GM10266 (cell line): ENCODE data around the gene PSORS1C1.

ENCODE experiments used
- DNase-seq: peaks from one replicate; pipeline ENCODE4 v3.0.0; 2012; ENCODE audit errors: extremely low spot score
- TF ChIP-seq, protein P1 (sequence below): IDR thresholded peaks from 2 replicates; pipeline ENCODE4 v1.5.1; 2012; ENCODE audit warnings: mild to moderate bottlenecking, low read depth; ENCODE audit not compliant: control insufficient read depth, insufficient read depth; ENCODE audit errors: missing control alignments

PSORS1C1 gene

DNA sequence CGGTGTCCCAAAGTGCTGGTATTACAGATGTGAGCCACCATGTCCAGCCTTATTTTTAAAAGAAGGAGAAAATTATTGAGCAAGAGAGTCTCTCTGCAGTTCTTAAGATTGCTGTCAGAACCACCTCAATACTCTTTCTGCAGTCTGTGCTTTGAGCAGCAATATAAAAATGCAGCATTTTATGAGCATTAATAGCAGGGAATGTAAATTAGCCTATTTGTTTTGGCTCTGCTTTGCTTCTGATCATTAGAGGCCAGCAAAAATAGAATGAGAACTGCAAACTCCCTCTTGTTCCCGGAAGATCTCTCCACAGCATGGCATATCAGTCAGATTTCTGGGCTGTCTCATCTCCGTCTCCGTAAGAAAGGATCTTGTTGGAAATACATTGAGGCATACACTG lies 38.0 kb upstream of the PSORS1C1 start:
- TF ChIP-seq, protein P1, sequence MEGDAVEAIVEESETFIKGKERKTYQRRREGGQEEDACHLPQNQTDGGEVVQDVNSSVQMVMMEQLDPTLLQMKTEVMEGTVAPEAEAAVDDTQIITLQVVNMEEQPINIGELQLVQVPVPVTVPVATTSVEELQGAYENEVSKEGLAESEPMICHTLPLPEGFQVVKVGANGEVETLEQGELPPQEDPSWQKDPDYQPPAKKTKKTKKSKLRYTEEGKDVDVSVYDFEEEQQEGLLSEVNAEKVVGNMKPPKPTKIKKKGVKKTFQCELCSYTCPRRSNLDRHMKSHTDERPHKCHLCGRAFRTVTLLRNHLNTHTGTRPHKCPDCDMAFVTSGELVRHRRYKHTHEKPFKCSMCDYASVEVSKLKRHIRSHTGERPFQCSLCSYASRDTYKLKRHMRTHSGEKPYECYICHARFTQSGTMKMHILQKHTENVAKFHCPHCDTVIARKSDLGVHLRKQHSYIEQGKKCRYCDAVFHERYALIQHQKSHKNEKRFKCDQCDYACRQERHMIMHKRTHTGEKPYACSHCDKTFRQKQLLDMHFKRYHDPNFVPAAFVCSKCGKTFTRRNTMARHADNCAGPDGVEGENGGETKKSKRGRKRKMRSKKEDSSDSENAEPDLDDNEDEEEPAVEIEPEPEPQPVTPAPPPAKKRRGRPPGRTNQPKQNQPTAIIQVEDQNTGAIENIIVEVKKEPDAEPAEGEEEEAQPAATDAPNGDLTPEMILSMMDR, result no peak
- DNase-seq, result no peak

GRCh38 chr6:31079656-31080261 lies 34.8 kb upstream of the PSORS1C1 start:
- TF ChIP-seq, protein P1, result peak; percentile 77
- DNase-seq, result peak; percentile 58

- no peak for DNase-seq
- TF ChIP-seq, protein P1, result no peak
Observed at GRCh38 chr6:31081872-31082271, 32.7 kb upstream of the PSORS1C1 start.

GRCh38 chr6:31083742-31084354 lies 30.8 kb upstream of the PSORS1C1 start:
- TF ChIP-seq, protein P1, result peak; percentile 67
- peak; percentile 44 for DNase-seq

DNA sequence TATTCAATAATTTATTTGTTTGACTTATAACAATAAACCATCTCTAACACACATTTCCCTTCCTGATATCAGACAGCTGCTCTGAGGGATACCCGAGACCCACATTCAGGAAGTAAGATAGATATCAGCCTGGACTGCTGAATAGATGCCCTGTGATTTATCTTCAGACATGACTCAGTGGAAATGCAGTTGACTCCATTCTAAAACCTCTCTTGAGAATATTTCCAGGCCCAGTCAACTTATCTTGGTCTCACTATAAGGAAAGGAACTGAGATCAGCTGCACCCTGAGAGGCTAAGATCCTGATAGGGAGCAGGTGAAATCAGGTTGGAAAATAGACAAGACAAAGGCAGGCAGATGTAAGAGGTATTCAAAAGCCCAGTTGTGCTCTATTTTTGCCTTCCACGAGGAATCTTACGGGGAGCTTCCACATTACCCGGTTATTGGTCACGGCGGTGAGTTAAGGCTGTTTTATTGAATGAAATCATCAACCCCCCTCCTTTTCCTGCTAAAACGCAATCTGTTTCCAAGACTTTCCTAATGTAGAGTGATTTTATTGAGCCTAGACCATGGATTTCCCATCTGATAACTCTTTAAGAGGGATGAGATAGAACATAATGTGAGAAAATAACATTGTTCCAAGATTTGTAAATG lies 27.7 kb upstream of the PSORS1C1 start:
- no peak for DNase-seq

DNA sequence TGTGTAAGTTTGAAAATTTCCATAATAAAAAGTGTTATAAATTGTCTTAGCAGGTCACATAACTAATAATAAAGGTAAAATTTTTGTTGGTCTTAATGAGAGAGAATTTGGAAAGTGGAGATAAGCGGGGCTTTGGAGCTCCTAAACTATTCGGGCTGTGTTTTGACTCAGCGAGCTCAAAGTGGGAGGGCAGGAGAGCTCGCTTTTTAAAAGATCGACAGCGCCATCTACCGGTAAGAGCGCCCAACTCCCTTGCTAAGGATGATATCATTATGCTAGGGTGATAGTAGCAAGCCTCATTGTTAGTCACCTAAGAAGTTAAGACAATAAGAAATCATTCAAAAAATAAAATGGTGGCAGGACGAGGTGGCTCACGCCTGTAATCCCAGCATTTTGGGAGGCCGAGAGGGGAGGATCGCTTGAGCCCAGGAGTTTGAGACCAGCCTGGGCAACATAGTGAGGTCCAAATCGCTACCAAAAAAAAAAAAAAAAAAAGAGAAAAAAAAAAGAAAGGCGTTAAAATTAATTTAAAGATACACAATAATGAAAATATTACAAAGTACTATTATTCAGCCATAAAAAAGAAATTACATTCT lies 27.0 kb upstream of the PSORS1C1 start:
- DNase-seq, result peak; percentile 79
- TF ChIP-seq, protein P1, result peak; percentile 86

More for the DNA sequence above, 27.7 kb upstream of the PSORS1C1 start:
- TF ChIP-seq, protein P1, result no peak
